ENCODE measurements around the gene PTGES2.

DNA sequence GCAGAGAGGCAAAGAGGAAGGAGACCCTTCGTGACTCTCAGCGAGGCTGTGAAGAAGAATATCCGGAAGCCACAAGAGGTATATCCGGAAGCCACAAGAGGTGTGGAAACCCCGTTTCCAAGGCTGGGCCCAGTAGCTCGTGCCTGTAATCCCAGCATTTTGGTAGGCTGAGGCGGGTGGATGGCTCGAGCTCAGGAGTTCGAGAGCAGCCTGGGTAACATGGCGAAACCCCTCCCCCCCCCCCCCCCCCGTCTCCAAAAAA, 31.9 kb upstream of the PTGES2 start:
- TF ChIP-seq, protein P1, sequence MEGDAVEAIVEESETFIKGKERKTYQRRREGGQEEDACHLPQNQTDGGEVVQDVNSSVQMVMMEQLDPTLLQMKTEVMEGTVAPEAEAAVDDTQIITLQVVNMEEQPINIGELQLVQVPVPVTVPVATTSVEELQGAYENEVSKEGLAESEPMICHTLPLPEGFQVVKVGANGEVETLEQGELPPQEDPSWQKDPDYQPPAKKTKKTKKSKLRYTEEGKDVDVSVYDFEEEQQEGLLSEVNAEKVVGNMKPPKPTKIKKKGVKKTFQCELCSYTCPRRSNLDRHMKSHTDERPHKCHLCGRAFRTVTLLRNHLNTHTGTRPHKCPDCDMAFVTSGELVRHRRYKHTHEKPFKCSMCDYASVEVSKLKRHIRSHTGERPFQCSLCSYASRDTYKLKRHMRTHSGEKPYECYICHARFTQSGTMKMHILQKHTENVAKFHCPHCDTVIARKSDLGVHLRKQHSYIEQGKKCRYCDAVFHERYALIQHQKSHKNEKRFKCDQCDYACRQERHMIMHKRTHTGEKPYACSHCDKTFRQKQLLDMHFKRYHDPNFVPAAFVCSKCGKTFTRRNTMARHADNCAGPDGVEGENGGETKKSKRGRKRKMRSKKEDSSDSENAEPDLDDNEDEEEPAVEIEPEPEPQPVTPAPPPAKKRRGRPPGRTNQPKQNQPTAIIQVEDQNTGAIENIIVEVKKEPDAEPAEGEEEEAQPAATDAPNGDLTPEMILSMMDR (IDR thresholded peaks at IDR 0.05), result no peak
- no peak for TF ChIP-seq POLR2A (IDR thresholded peaks at IDR 0.05)
